Mesothelial cell of epicardium (in vitro differentiated cells): ENCODE results near the gene PTPRJ. TPM values are rescaled to one million over a fixed set of nuclear protein-coding genes. Genes with fewer than 3 reads are reported as not detected.

Source experiments
- DNase-seq, 2 experiments: peaks; one replicate each; pipeline ENCODE4 v3.0.0; 2021; ENCODE audit warnings: low spot score in 2 of 2; ENCODE audit not compliant: unreplicated experiment in 2 of 2
- H3K27ac Mint-ChIP-seq: 2 replicates; pipeline ENCODE4 v1.8.0; 2021; ENCODE audit warnings: mixed read lengths
- H3K27me3 Mint-ChIP-seq: 2 replicates; pipeline ENCODE4 v1.8.0; 2021; ENCODE audit warnings: low read depth, mixed read lengths
- H3K36me3 Mint-ChIP-seq: 2 replicates; pipeline ENCODE4 v1.8.0; 2021; ENCODE audit warnings: mixed read lengths
- H3K4me1 Mint-ChIP-seq: 2 replicates; pipeline ENCODE4 v1.8.0; 2021; ENCODE audit warnings: mixed read lengths
- H3K4me3 Mint-ChIP-seq: 2 replicates; pipeline ENCODE4 v1.8.0; 2021; ENCODE audit warnings: mild to moderate bottlenecking, moderate library complexity, mixed read lengths
- H3K9me3 Mint-ChIP-seq: 2 replicates; pipeline ENCODE4 v1.8.0; 2021; ENCODE audit warnings: mixed read lengths
- CTCF ChIP-seq: fragments of 200-600 bp; sonication (generic); IDR thresholded peaks from one replicate; pipeline ENCODE4 v1.5.0; 2021; ENCODE audit warnings: antibody characterized with exemption; ENCODE audit not compliant: unreplicated experiment
- total RNA-seq: library from RNA; stranded (reverse); gene quantifications from 3 replicates; pipeline ENCODE4 v1.2.1, GENCODE V29; 2021

The PTPRJ gene
- total RNA-seq, 1 donor from 2014 or later = 26.2 TPM

GRCh38 chr11:47989779-47990178 is 9.4 kb downstream of the PTPRJ start:
- TF ChIP-seq CTCF = no peak
- DNase-seq = no peak
- Mint-ChIP-seq H3K27me3 (no peaks in the 10 kb centered on the region), H3K4me1 (peaks cover 32% of the 10 kb centered on the region), H3K9me3 (no peaks in the 10 kb centered on the region), H3K4me3 (no peak overlapping the region), H3K27ac (no peak overlapping the region), H3K36me3 (no peaks in the 10 kb centered on the region)

- Mint-ChIP-seq H3K9me3 (no peaks in the 10 kb centered on the region), H3K4me3 (peak overlapping the region; percentile 15), H3K36me3 (no peaks in the 10 kb centered on the region), H3K27me3 (no peaks in the 10 kb centered on the region), H3K4me1 (peaks cover 28% of the 10 kb centered on the region), H3K27ac (peak overlapping the region; percentile 92)
- no peak for DNase-seq
- TF ChIP-seq CTCF = no peak
Measured at GRCh38 chr11:47991266-47991830, 11.0 kb downstream of the PTPRJ start.

- no peaks in the 10 kb centered on the region for H3K9me3 Mint-ChIP-seq
- H3K4me3 Mint-ChIP-seq = no peak overlapping the region
- DNase-seq = no peak
- H3K27ac Mint-ChIP-seq = no peak overlapping the region
- TF ChIP-seq CTCF = no peak
- H3K4me1 Mint-ChIP-seq = peaks cover 23% of the 10 kb centered on the region
- H3K27me3 Mint-ChIP-seq = no peaks in the 10 kb centered on the region
- H3K36me3 Mint-ChIP-seq = no peaks in the 10 kb centered on the region
Measured at GRCh38 chr11:47991894-47992293, 11.5 kb downstream of the PTPRJ start.

- TF ChIP-seq CTCF = no peak
- Mint-ChIP-seq H3K4me1 (peaks cover 23% of the 10 kb centered on the region), H3K27ac (no peak overlapping the region), H3K36me3 (no peaks in the 10 kb centered on the region), H3K27me3 (no peaks in the 10 kb centered on the region), H3K4me3 (no peak overlapping the region), H3K9me3 (no peaks in the 10 kb centered on the region)
- no peak for DNase-seq
Measured at GRCh38 chr11:47992959-47993820, 12.8 kb downstream of the PTPRJ start.

- Mint-ChIP-seq H3K4me3 (no peak overlapping the region), H3K27ac (no peak overlapping the region), H3K36me3 (no peaks in the 10 kb centered on the region), H3K4me1 (peaks cover 23% of the 10 kb centered on the region), H3K27me3 (no peaks in the 10 kb centered on the region), H3K9me3 (no peaks in the 10 kb centered on the region)
- TF ChIP-seq CTCF = no peak
- no peak for DNase-seq
Measured at GRCh38 chr11:47994417-47994816, 14.1 kb downstream of the PTPRJ start.
